ENCODE measurements around the gene GRAMD2A.
A peak's percentile ranks its signal among the peaks of the same experiment; 100 is the strongest.

The GRAMD2A gene

GRCh38 chr15:72197460-72198355 is at the start of gene GRAMD2A:
GRAMD2A (minus strand) TSS chr15:72197787.
- peak; percentile 8 for DNase-seq

DNA sequence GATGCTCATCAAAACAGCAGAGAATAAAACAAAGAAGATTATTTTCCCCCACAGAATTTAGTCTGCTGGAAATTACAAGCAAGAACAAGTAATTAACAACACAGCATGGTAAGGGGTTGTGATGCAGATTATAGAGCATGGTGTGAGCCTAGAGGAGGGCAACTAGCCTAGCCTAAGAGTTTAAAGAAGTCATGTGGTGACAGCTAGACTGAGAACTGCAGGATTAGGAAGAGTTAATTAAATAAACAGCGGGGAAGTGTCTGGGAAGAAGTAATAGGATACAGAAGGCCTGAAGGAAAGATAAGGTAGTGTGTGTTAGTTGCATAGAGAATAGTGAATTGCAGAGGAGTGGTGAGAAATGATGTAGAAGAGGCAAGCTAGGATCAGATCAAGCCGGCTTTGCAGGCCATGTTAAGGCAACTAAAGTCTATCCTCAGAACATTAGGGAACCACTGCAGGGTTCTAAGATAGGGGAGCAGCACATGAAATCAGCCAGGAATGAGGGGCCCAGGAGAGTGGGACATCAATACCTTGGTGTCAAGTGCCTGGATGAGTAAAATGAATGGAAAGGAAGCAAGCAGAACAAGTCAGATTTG is 45.3 kb upstream of the GRAMD2A start:
- DNase-seq, result no peak

DNA sequence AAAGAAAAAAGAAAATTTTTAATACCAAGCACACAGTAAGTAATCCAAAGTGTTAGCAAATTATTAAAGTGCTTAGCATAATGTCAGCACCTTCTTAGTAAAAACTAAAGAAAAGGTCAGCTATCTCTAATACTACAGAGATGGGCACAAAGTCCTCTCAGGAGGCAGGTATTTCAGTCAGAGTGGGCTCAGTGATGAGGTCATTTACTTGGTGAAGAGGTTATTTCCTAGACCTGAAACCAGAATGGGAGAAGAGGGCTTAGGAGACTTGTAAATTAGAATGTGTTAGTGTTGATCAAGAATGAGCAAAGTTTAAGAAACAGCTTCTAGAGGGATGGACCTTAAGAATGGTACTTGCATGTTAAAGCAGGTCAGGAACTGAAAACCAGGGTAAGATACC is 42.1 kb upstream of the GRAMD2A start:
- DNase-seq, result no peak

DNA sequence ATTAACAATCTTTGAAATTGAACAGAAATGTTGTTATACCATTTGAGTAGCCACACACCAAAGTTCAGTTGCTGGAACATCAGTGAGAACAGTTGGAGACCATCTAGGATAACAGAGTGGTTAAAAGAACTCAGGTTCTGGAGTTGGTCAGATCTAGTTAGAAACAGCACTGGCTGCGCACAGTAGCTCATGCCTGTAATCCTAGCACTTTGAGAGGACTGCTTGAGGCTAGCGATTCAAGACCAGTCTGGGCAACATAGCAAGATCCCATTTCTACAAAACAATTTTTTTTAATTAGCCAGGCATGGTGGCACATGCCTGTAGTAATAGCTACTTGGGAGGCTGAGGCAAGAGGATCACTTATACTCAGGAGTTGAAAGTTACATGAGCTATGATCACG is 41.0 kb upstream of the GRAMD2A start:
- DNase-seq, result no peak

- no peak for DNase-seq
Measured at GRCh38 chr15:72237853-72238224, 40.3 kb upstream of the GRAMD2A start.

DNA sequence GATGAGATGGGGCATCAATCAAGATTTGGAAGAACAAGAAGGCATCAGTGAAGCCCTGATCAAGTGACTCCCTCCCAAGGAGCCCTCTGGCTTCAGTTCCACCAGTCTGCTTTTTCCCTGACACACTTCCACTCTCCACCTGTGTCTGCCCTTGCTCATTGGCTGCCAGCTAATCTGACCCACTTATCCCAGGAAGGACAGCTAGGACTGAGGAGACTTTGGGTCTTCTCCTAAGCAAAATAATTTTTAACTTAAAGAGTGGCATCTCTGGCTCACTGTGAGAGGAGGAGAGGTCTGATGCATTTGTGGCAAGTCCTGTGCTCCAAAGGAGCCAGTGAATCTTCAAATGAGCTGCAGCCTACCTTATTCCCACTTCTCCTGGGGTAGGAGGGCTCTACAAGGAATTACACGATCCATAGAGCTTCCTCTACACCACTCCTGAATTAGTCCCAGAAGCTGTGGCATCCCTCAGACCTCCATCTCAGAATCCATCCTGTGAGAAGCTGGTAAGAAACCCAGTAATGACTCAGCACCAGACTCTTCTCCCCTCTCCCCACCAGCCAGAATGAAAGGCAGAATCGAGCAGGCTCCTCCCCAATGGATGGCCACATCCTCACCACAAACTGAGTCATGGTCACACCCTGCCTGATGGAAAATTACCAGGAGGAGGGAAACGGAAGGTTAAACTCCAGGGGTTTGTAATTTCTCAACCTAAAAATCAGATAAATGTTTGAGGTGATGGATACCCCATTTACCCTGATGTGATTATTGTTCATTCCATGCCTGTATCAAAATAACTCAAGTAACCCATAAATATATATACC is 39.7 kb upstream of the GRAMD2A start:
- peak; percentile 76 for DNase-seq

GRCh38 chr15:72236381-72237003 is 38.9 kb upstream of the GRAMD2A start:
- no peak for DNase-seq

DNA sequence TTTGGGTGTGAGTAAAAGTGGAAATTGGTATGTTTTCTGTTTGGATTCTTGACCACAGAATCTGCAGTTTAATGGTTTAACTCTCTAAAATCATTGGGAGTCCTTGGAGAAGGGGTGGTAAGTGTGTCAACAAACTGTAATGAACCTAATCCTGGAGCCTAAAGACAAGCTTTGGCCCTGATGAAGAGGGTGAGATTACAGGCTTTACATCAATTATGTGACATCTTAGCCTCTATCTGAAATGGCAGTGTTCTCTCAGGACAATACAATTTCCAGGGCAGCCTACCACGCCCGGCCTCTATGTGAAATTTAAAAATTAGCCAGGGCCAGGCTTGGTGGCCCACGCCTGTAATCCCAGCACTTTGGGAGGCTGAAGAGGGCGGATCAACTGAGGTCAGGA is 37.7 kb upstream of the GRAMD2A start:
- no peak for DNase-seq

GRCh38 chr15:72233769-72234168 is 36.2 kb upstream of the GRAMD2A start:
- DNase-seq, result no peak

DNA sequence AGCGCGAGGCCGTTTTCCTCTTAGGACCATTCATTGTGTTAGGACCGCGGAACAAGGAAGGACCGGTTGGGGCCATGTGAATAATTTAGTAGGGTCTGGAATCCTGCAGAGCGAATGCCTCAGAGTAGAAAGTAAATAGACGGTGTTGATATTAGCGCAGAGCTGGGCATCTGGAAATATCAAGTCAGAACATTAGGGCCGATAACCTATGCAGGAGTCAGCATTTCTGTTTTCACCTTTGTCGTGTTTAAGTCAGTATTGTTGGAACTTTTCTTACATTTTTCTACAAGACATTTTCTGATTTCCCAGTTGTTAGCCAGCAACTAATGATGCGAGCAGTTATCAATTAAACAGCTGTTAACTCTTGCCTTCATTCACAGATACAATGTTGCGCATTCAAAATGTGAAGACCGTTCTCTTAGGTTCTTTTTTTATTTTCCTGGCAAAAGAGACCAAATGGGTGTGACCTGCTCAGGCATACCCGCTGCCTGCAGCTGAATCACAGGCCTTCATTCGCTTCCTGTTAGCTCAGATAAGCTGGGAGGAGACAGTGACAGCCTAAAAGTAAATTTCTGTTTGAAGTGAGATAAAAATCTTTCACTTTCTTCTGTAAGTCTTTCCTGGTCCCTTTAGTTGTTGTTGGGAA is 34.4 kb upstream of the GRAMD2A start:
- peak; percentile 17 for DNase-seq

GRCh38 chr15:72231066-72231832 is 33.7 kb upstream of the GRAMD2A start, which contains the start of gene PKM:
PKM (minus strand) TSS chr15:72231190; CDS start chr15:72219097, 12,093 bp downstream.
- DNase-seq, result peak; percentile 95

- peak; percentile 83 for DNase-seq
Measured at GRCh38 chr15:72230197-72231065, 32.8 kb upstream of the GRAMD2A start.

DNA sequence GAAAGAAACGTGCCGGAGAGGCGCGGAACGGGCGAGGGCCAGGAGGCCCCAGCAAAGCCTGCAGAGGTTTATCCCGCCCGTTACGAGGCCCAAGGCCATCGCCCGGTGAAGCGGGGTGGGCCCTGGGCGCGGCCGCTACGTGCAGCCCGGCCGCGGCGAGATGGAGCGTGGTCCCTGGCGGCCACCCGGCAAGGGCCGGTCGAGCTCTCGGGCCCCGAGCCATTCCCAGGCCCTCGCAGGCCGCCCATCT is 32.3 kb upstream of the GRAMD2A start:
- DNase-seq, result no peak

DNA sequence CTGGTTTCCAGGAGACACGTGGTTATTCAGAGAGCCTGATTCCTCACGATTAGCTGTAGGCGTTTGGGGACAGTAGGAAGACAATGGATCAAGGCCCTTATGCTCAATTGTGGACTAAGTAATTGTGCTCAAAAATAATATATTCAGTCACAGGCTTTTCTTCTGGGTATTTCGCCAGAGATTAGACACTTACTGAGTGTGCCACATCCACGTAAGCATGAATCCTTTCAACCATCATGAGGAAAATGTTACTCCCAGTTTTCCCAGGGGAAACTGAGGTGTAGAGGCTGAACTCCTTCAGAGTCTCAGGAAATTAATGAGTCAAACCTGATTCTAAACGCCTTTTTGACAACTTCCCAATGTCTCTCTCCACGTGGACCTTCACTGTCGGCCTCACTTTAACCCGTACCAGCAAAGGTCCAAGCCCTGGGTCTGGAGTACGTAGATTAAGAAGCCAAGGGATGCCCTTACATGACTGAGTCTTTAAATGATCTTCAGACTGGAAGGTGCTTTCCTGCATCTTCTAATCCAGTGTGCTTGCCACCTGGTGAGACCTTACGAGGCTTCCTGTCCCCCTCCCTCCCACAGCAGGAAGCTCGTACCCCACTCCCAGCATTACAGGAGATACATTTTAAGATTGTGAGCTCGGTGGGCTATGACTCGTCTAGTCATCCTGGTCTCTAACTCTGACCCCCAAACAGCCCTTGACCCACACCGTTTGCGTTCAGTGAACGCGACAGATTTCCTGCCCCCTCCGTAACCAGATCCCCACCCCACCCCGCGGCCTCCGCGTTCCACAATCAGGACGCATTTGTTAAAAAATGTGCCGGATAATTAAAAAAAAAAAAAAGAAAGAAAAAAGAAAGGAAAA is 31.7 kb upstream of the GRAMD2A start:
- peak; percentile 43 for DNase-seq

GRCh38 chr15:72227720-72228119 is 30.1 kb upstream of the GRAMD2A start:
- no peak for DNase-seq

DNA sequence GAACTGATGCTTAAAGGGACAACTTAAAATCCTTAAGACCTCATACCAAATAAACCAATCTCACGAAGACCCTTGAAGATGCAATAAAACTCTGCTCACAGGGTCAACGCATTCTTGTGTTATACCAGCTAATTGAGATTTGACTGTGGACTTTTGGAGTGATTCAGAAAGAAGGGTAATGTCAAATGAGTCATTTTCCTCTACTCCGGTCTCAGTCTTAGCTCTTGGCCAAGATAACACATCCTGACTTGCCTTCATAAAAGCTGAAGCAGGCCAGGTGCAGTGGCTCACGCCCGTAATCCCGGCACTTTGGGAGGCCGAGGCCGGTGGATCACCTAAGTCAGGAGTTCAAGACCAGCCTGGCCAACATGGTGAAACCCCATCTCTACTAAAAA is 29.6 kb upstream of the GRAMD2A start:
- DNase-seq, result peak; percentile 15

DNA sequence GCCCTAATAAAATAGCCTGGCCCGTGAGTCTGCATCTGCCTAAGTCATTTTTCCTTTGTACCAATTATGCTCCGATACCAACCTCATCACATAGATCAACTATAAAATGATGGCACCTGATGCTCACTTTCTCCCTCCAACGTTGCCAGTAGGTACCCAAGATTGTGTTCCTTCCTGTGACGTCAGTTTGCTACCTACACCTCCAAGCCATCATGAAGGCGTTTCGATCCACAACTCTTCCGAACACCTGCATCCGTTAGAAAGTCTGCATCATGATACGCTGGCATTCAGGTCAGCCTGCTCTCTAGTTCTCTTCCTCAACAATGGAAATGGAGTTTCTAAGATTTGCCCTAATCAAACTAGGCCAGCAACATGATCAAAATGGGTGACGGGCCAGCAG is 25.7 kb upstream of the GRAMD2A start:
- no peak for DNase-seq

DNA sequence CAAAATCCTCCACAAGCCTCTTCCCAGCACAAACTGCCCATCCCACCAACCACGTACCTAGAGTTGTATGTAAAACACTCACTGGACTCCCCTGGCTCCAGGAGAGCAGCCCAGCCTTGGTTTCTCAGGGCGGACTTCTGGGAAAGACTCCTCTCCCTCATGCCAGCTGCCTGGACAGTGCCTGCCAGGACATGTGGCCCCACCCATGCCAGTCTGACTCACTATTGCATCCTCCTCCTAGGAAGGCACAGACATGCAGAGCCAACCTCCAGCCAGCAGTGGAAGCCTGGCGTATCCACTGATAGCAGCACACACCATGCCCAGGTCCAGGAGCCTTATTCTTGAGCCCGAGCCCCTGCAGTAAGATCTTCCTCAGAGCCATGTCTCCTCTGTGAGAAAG is 24.8 kb upstream of the GRAMD2A start:
- no peak for DNase-seq

- DNase-seq, result no peak
Measured at GRCh38 chr15:72220687-72221086, 23.1 kb upstream of the GRAMD2A start.

GRCh38 chr15:72217216-72217615 is 19.6 kb upstream of the GRAMD2A start:
- DNase-seq, result no peak

Measured in stimulated activated naive CD4-positive, alpha-beta T cell treated with Interleukin-2 at 50 U/mL for 16 hours (primary cell).